HG02884 (cell line): ENCODE data around the gene RBBP6.
"Not testable (repeated sequence)": the region's sequence is repeated elsewhere in the genome, so short reads cannot be mapped to it uniquely, and the experiment has no call there.

ENCODE experiments used
- ATAC-seq: cut with Tn5 transposase; IDR thresholded peaks from one replicate; pipeline ENCODE4 v1.9.1; 2021; ENCODE audit warnings: mild to moderate bottlenecking, moderate library complexity; ENCODE audit not compliant: unreplicated experiment

RBBP6 gene

GRCh38 chr16:24555346-24555872 is 16.0 kb downstream of the RBBP6 start:
- ATAC-seq: no peak

GRCh38 chr16:24562811-24563210 is 23.4 kb downstream of the RBBP6 start:
- ATAC-seq: no peak

GRCh38 chr16:24568392-24568791 is 29.0 kb downstream of the RBBP6 start:
- no peak for ATAC-seq

GRCh38 chr16:24571096-24571495 is 31.7 kb downstream of the RBBP6 start:
- no peak for ATAC-seq

- ATAC-seq: no peak
Measured at GRCh38 chr16:24572069-24572468, 32.7 kb downstream of the RBBP6 start.

GRCh38 chr16:24573141-24573540 is 33.8 kb downstream of the RBBP6 start:
- no peak for ATAC-seq

GRCh38 chr16:24574515-24575485 is 35.4 kb downstream of the RBBP6 start:
- not testable (repeated sequence) for ATAC-seq

- ATAC-seq: not testable (repeated sequence)
Measured at GRCh38 chr16:24575791-24576190, 36.4 kb downstream of the RBBP6 start.

GRCh38 chr16:24577167-24577566 is 37.8 kb downstream of the RBBP6 start:
- no peak for ATAC-seq

- no peak for ATAC-seq
Measured at GRCh38 chr16:24580665-24581064, 41.3 kb downstream of the RBBP6 start.

- ATAC-seq: no peak
Measured at GRCh38 chr16:24583494-24583893, 44.1 kb downstream of the RBBP6 start.

- no peak for ATAC-seq
Measured at GRCh38 chr16:24589997-24590396, 50.6 kb downstream of the RBBP6 start.

- no peak for ATAC-seq
Measured at GRCh38 chr16:24598777-24599437, 59.5 kb downstream of the RBBP6 start.

GRCh38 chr16:24609417-24609739 is 70.0 kb downstream of the RBBP6 start:
- ATAC-seq: no peak

GRCh38 chr16:24609740-24610415 is 70.5 kb downstream of the RBBP6 start:
- ATAC-seq: no peak

GRCh38 chr16:24610416-24610755 is 71.0 kb downstream of the RBBP6 start:
- ATAC-seq: no peak

GRCh38 chr16:24611310-24611709 is 71.9 kb downstream of the RBBP6 start:
- no peak for ATAC-seq

- ATAC-seq: no peak
Measured at GRCh38 chr16:24612656-24613055, 73.3 kb downstream of the RBBP6 start.

- not testable (repeated sequence) for ATAC-seq
Measured at GRCh38 chr16:24613267-24613666, 73.9 kb downstream of the RBBP6 start.

- ATAC-seq: no peak
Measured at GRCh38 chr16:24617502-24617901, 78.1 kb downstream of the RBBP6 start.
